H9 (cell line): ENCODE data around the gene SLC16A2. TPM values are rescaled to one million over a fixed set of nuclear protein-coding genes. Genes with fewer than 3 reads are reported as not detected.
A peak's percentile ranks its signal among the peaks of the same experiment; 100 is the strongest.

Experiments
- DNase-seq: peaks from one replicate; pipeline ENCODE4 v3.0.0-alpha.2; 2017
- H2AFZ ChIP-seq: one replicate; pipeline ENCODE4 v1.6.1; 2013; ENCODE audit warnings: mild to moderate bottlenecking, low read length, control low read depth, moderate library complexity
- H2AK5ac ChIP-seq: 2 replicates; pipeline ENCODE4 v1.6.1; 2013; ENCODE audit warnings: low read length, control low read depth, mixed read lengths; ENCODE audit not compliant: insufficient read length
- H2BK120ac ChIP-seq: one replicate; pipeline ENCODE4 v1.6.1; 2013; ENCODE audit warnings: low read depth, mild to moderate bottlenecking, low read length, control low read depth, inconsistent platforms; ENCODE audit not compliant: poor library complexity, severe bottlenecking
- H2BK12ac ChIP-seq: 2 replicates; pipeline ENCODE4 v1.6.1; 2013; ENCODE audit warnings: low read length, control low read depth, mixed read lengths, low read depth; ENCODE audit not compliant: insufficient read length
- H2BK15ac ChIP-seq: 2 replicates; pipeline ENCODE4 v1.6.1; 2013; ENCODE audit warnings: low read depth, low read length, control low read depth
- H2BK20ac ChIP-seq: one replicate; pipeline ENCODE4 v1.6.1; 2013; ENCODE audit warnings: low read depth, mild to moderate bottlenecking, low read length, control low read depth, inconsistent platforms; ENCODE audit not compliant: poor library complexity, severe bottlenecking
- H2BK5ac ChIP-seq: 2 replicates; pipeline ENCODE4 v1.6.1; 2013; ENCODE audit warnings: low read length, control low read depth, mixed read lengths; ENCODE audit not compliant: insufficient read length
- H3K14ac ChIP-seq: 2 replicates; pipeline ENCODE4 v1.6.1; 2013; ENCODE audit warnings: low read length, control low read depth; ENCODE audit not compliant: insufficient read depth
- H3K18ac ChIP-seq: 2 replicates; pipeline ENCODE4 v1.6.1; 2013; ENCODE audit warnings: low read depth, mild to moderate bottlenecking, mixed read lengths, low read length, control low read depth; ENCODE audit not compliant: insufficient read length
- H3K23ac ChIP-seq: 2 replicates; pipeline ENCODE4 v1.6.1; 2013; ENCODE audit warnings: low read length, control low read depth, mixed read lengths, low read depth; ENCODE audit not compliant: insufficient read length
- H3K23me2 ChIP-seq: 2 replicates; pipeline ENCODE4 v1.6.1; 2013; ENCODE audit warnings: low read depth, mild to moderate bottlenecking, mixed read lengths, low read length, control low read depth; ENCODE audit not compliant: insufficient read length, poor library complexity, severe bottlenecking
- H3K27ac ChIP-seq: 2 replicates; pipeline ENCODE4 v1.5.1; 2013; ENCODE audit warnings: low read length, control low read depth, mixed read lengths, low read depth; ENCODE audit not compliant: insufficient read length
- H3K27me3 ChIP-seq: 2 replicates; pipeline ENCODE4 v1.6.1; 2013; ENCODE audit warnings: low read length, control low read depth, inconsistent platforms; ENCODE audit not compliant: insufficient read depth
- H3K4ac ChIP-seq: 2 replicates; pipeline ENCODE4 v1.6.1; 2013; ENCODE audit warnings: low read depth, mild to moderate bottlenecking, control low read depth, inconsistent platforms, low read length, moderate library complexity
- H3K4me1 ChIP-seq: 2 replicates; pipeline ENCODE4 v1.6.1; 2013; ENCODE audit warnings: low read length, control low read depth, inconsistent platforms; ENCODE audit not compliant: insufficient read depth
- H3K4me2 ChIP-seq: 2 replicates; pipeline ENCODE4 v1.6.1; 2013; ENCODE audit warnings: low read length, control low read depth, mixed read lengths; ENCODE audit not compliant: insufficient read length, insufficient read depth
- H3K56ac ChIP-seq: 2 replicates; pipeline ENCODE4 v1.6.1; 2013; ENCODE audit warnings: low read depth, mild to moderate bottlenecking, mixed read lengths, low read length, control low read depth; ENCODE audit not compliant: insufficient read length
- H3K79me1 ChIP-seq: 2 replicates; pipeline ENCODE4 v1.6.1; 2013; ENCODE audit warnings: low read depth, mild to moderate bottlenecking, moderate library complexity, low read length, control low read depth, inconsistent platforms; ENCODE audit not compliant: insufficient read depth, poor library complexity, severe bottlenecking
- H3K79me2 ChIP-seq: 2 replicates; pipeline ENCODE4 v1.6.1; 2013; ENCODE audit warnings: low read length, control low read depth, inconsistent platforms; ENCODE audit not compliant: insufficient read depth
- H3K9ac ChIP-seq: 2 replicates; pipeline ENCODE4 v1.6.1; 2013; ENCODE audit warnings: low read length, control low read depth, mixed read lengths; ENCODE audit not compliant: insufficient read length; ENCODE audit errors: extremely low read depth
- H3K9me3 ChIP-seq: one replicate; pipeline ENCODE4 v1.6.1; 2013; ENCODE audit warnings: low read depth, low read length, inconsistent platforms; ENCODE audit not compliant: control insufficient read depth
- H3T11ph ChIP-seq: one replicate; pipeline ENCODE4 v1.6.1; 2013; ENCODE audit warnings: mild to moderate bottlenecking, low read length, control low read depth, inconsistent platforms
- H4K20me1 ChIP-seq: one replicate; pipeline ENCODE4 v1.6.1; 2013; ENCODE audit not compliant: control insufficient read depth, insufficient read length, insufficient read depth
- H4K5ac ChIP-seq: 2 replicates; pipeline ENCODE4 v1.6.1; 2013; ENCODE audit warnings: low read depth, mild to moderate bottlenecking, mixed read lengths, low read length, control low read depth; ENCODE audit not compliant: insufficient read length
- H4K8ac ChIP-seq: replicated peaks from 2 replicates; pipeline ENCODE4 v1.6.1; 2013; ENCODE audit warnings: low read length, control low read depth, mixed read lengths, low read depth; ENCODE audit not compliant: insufficient read length
- H4K91ac ChIP-seq: 2 replicates; pipeline ENCODE4 v1.6.1; 2013; ENCODE audit warnings: low read depth, mild to moderate bottlenecking, moderate library complexity, mixed read lengths, low read length, control low read depth; ENCODE audit not compliant: insufficient read length
- H3K27ac Mint-ChIP-seq, 3 experiments: 2 replicates in 2 of 3; 3 replicates in 1 of 3; pipeline ENCODE4 v1.8.0; 2020 to 2021; ENCODE audit warnings: mixed read lengths in 3 of 3, mild to moderate bottlenecking in 1 of 3, moderate library complexity in 1 of 3
- H3K27me3 Mint-ChIP-seq: 2 replicates; pipeline ENCODE4 v1.8.0; 2021; ENCODE audit warnings: low read depth, mild to moderate bottlenecking, moderate library complexity, mixed read lengths
- H3K36me3 Mint-ChIP-seq, 3 experiments: 2 replicates in 2 of 3; 3 replicates in 1 of 3; pipeline ENCODE4 v1.8.0; 2020 to 2021; ENCODE audit warnings: low read depth in 3 of 3, mixed read lengths in 3 of 3; ENCODE audit not compliant: insufficient read depth in 1 of 3
- H3K4me1 Mint-ChIP-seq, 2 experiments: 2 replicates each; pipeline ENCODE4 v1.8.0; 2020; ENCODE audit warnings: mixed read lengths in 2 of 2
- H3K4me3 Mint-ChIP-seq, 2 experiments: 2 replicates in 1 of 2; 3 replicates in 1 of 2; pipeline ENCODE4 v1.8.0; 2020 to 2021; ENCODE audit warnings: mild to moderate bottlenecking in 2 of 2, mixed read lengths in 2 of 2, moderate library complexity in 1 of 2
- H3K9me3 Mint-ChIP-seq, 2 experiments: 2 replicates in 1 of 2; 3 replicates in 1 of 2; pipeline ENCODE4 v1.8.0; 2020; ENCODE audit warnings: mild to moderate bottlenecking in 2 of 2, mixed read lengths in 2 of 2, moderate library complexity in 1 of 2
- CTCF ChIP-seq: fragments of 200-600 bp; sonication (generic); conservative IDR thresholded peaks from 3 replicates; pipeline ENCODE4 v1.8.0; 2021; ENCODE audit warnings: antibody characterized with exemption, mild to moderate bottlenecking
- WGBS: extraction: QIAGEN DNeasy Blood & Tissue Kit; methylation state at CpG from one replicate; pipeline ENCODE4 v1.1.7; 2013; ENCODE audit warnings: missing lambda C conversion rate, low lambda C conversion rate, mixed read lengths; ENCODE audit not compliant: insufficient read length; ENCODE audit errors: extremely low coverage; 5-methylcytosine and 5-hydroxymethylcytosine counted together
- total RNA-seq: library from RNA; stranded (reverse); gene quantifications from 2 replicates; pipeline ENCODE4 v1.2.1, GENCODE V29; 2021

SLC16A2 gene
- total RNA-seq, 1 experiment from 2014 or later = 17.1 TPM

GRCh38 chrX:74545880-74546523 lies 124.7 kb downstream of the SLC16A2 start:
- Histone ChIP-seq H2BK5ac (no peak overlapping the region), H2AK5ac (no peak overlapping the region), H3K9me3 (no peaks in the 10 kb centered on the region), H4K8ac (no peak overlapping the region), H3K4ac (no peak overlapping the region), H3K79me1 (no peaks in the 10 kb centered on the region), H3K27ac (no peak overlapping the region), H3K4me2 (no peak overlapping the region), H2BK12ac (no peak overlapping the region), H3K4me1 (no peaks in the 10 kb centered on the region), H3K56ac (no peak overlapping the region), H4K20me1 (no peaks in the 10 kb centered on the region), H3K14ac (no peak overlapping the region), H3K23me2 (no peaks in the 10 kb centered on the region), H3K27me3 (no peaks in the 10 kb centered on the region), H3K23ac (no peak overlapping the region), H3T11ph (no peak overlapping the region), H2BK120ac (no peak overlapping the region), H3K79me2 (no peaks in the 10 kb centered on the region), H3K18ac (no peak overlapping the region), H2BK15ac (no peak overlapping the region), H4K5ac (peak overlapping the region; percentile 74), H2AFZ (no peak overlapping the region), H3K9ac (no peak overlapping the region), H4K91ac (no peak overlapping the region), H2BK20ac (no peak overlapping the region)
- Mint-ChIP-seq H3K36me3 (peaks cover 4 to 6% (median 5%) of the 10 kb centered on the region in 3 experiments; a peak in 3 of 7 replicates), H3K4me1 (peaks cover 3% of the 10 kb centered on the region in 2 experiments), H3K9me3 (peaks cover 33 to 42% of the 10 kb centered on the region in 2 experiments), H3K27me3 (no peaks in the 10 kb centered on the region; the same call in 1 of the 2 replicates), H3K27ac (no peak overlapping the region), H3K4me3 (no peak overlapping the region)
- no CpG with 5 or more reads among the region's 1 CpG for WGBS
- no peak for DNase-seq
- no peak for TF ChIP-seq CTCF
